ENCODE measurements around the gene CCDC43. TPM values are rescaled to one million over a fixed set of nuclear protein-coding genes. Genes with fewer than 3 reads are reported as not detected.

CCDC43 gene
- total and polyA plus RNA-seq, 8 donors = 6.7 to 9.9 (median 9.0) TPM

- Histone ChIP-seq H3K4me1 (no peaks in the 10 kb centered on the region), H3K27me3 (peaks cover 0 to 26% (median 1%) of the 10 kb centered on the region in 4 donors), H3K4me3 (peak within 1 kb of the TSS in 1 of 4 donors; percentile 32), H3K27ac (no peak within 1 kb of the TSS), H3K9me3 (no peaks in the 10 kb centered on the region), H3K36me3 (no peaks in the 10 kb centered on the region)
- WGBS, 2 donors = 12% methylated on average over 30 to 57 of the region's 57 CpGs
- DNase-seq (peak in 1 of 6 donors; percentile 57), ATAC-seq (peak in 2 of 4 donors; percentile 30 to 58), FAIRE-seq (no peak)
- intact Hi-C loops (cut with DNase I) = no loop called here
- no peak for TF ChIP-seq CTCF (IDR thresholded peaks at IDR 0.05)
These were observed 33.4 kb downstream of the CCDC43 start, which contains the start of gene MEIOC for GRCh38 chr17:44655983-44656710. MEIOC (plus strand) TSS chr17:44656468; CDS start chr17:44656614, 146 bp downstream.

GRCh38 chr17:44653954-44654353 is 35.6 kb downstream of the CCDC43 start:
- H3K9me3 ChIP-seq = no peaks in the 10 kb centered on the region
- intact Hi-C loops (cut with DNase I) = no loop called here
- WGBS, 2 donors = 50 to 58% methylated on average over 1 of the region's 1 CpG
- H3K4me3 ChIP-seq = no peak overlapping the region
- no peaks in the 10 kb centered on the region for H3K36me3 ChIP-seq
- peaks cover 0 to 26% (median 1%) of the 10 kb centered on the region in 4 donors for H3K27me3 ChIP-seq
- DNase-seq (no peak), FAIRE-seq (no peak), ATAC-seq (no peak)
- no peak for TF ChIP-seq CTCF (IDR thresholded peaks at IDR 0.05)
- no peaks in the 10 kb centered on the region for H3K4me1 ChIP-seq
- no peak overlapping the region for H3K27ac ChIP-seq

GRCh38 chr17:44653384-44653783 is 36.2 kb downstream of the CCDC43 start:
- 85 to 90% methylated on average over 3 of the region's 3 CpGs for WGBS, 2 donors

GRCh38 chr17:44652727-44653126 is 36.8 kb downstream of the CCDC43 start:
- H3K4me1 ChIP-seq = no peaks in the 10 kb centered on the region
- H3K9me3 ChIP-seq = no peaks in the 10 kb centered on the region
- no peak for TF ChIP-seq CTCF (IDR thresholded peaks at IDR 0.05)
- ATAC-seq (no peak), DNase-seq (no peak), FAIRE-seq (no peak)
- H3K27ac ChIP-seq = no peak overlapping the region
- intact Hi-C loops (cut with DNase I) = no loop called here
- WGBS, 2 donors = 74 to 82% methylated on average over 8 of the region's 8 CpGs
- H3K36me3 ChIP-seq = no peaks in the 10 kb centered on the region
- H3K4me3 ChIP-seq = no peak overlapping the region
- H3K27me3 ChIP-seq = peaks cover 0 to 26% (median 1%) of the 10 kb centered on the region in 4 donors

More at GRCh38 chr17:44653384-44653783, 36.2 kb downstream of the CCDC43 start:
- H3K9me3 ChIP-seq = no peaks in the 10 kb centered on the region
- DNase-seq (no peak), FAIRE-seq (no peak), ATAC-seq (no peak)
- no peak overlapping the region for H3K4me3 ChIP-seq
- intact Hi-C loops (cut with DNase I) = no loop called here
- peaks cover 0 to 26% (median 1%) of the 10 kb centered on the region in 4 donors for H3K27me3 ChIP-seq
- TF ChIP-seq CTCF (IDR thresholded peaks at IDR 0.05) = no peak
- H3K4me1 ChIP-seq = no peaks in the 10 kb centered on the region
- H3K36me3 ChIP-seq = no peaks in the 10 kb centered on the region
- no peak overlapping the region for H3K27ac ChIP-seq

- no peak for TF ChIP-seq CTCF (IDR thresholded peaks at IDR 0.05)
- peaks cover 0 to 13% (median 1%) of the 10 kb centered on the region in 4 donors for H3K27me3 ChIP-seq
- ATAC-seq = no peak
- no peak overlapping the region for H3K4me3 ChIP-seq
- DNase-seq = no peak
- 61 to 66% methylated on average over 5 of the region's 5 CpGs for WGBS, 2 donors
- no peaks in the 10 kb centered on the region for H3K36me3 ChIP-seq
- intact Hi-C loops (cut with DNase I) = no loop called here
- no peak overlapping the region for H3K27ac ChIP-seq
- no peaks in the 10 kb centered on the region for H3K4me1 ChIP-seq
- FAIRE-seq = no peak
- no peaks in the 10 kb centered on the region for H3K9me3 ChIP-seq
These were observed 38.3 kb downstream of the CCDC43 start for GRCh38 chr17:44651228-44651627.

Measured in pancreas (tissue), 10 donors.